Activated CD8-positive, alpha-beta memory T cell treated with anti-CD3 and anti-CD28 coated beads, Interleukin-2, amount 50 U/mL, for 48 hours (primary cell): ENCODE data around the gene PTPRN2.
"Not testable (repeated sequence)": the region's sequence is repeated elsewhere in the genome, so short reads cannot be mapped to it uniquely, and the experiment has no call there.

ENCODE experiments used
- DNase-seq: peaks from one replicate; pipeline ENCODE4 v3.0.0-alpha.2; 2020

Gene PTPRN2

GRCh38 chr7:158587162-158588084, at the start of gene PTPRN2:
Gene PTPRN2 (minus strand): TSS chr7:158587823.
- peak; percentile 85 for DNase-seq

GRCh38 chr7:158633055-158633956, 45.7 kb upstream of the PTPRN2 start:
- no peak for DNase-seq

GRCh38 chr7:158631574-158632195, 44.1 kb upstream of the PTPRN2 start:
- no peak for DNase-seq

DNA sequence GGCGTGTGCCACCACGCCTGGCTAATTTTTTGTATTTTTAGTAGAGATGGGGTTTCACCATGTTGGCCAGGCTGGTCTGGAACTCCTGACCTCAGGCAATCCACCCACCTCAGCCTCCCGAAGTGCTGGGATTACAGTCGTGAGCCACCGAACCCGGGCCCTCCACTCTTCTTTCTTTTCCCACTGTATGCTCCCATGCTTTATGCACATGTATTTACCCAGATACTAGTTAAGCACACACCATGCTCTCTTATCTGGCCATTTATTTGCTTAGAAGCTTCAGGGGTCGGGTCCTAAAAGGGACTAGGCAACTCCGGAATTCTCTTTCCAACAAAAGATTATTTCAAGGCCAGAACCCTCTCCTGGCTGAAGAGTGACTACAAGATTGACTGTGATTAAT, 38.7 kb upstream of the PTPRN2 start:
- not testable (repeated sequence) for DNase-seq

DNA sequence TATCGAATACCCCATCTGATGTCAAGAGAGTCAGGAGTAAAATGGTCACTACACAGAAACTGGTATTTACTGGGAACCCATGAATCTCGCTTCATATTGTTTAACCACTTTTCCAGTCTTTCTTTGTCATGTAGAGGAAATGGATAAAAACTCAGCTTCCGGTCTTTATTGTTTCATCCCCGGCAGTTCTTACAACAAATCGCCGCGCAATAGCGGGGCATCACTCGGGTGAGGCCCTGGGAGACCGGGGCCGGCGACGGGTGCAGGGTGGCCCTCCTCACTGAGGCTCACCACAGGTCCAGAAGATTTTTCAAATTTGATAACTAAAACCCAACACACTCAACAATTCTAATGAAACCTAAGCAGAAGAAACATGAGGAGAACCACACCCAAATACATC, 35.6 kb upstream of the PTPRN2 start:
- no peak for DNase-seq

- no peak for DNase-seq
Observed at GRCh38 chr7:158620839-158621441, 33.3 kb upstream of the PTPRN2 start.

DNA sequence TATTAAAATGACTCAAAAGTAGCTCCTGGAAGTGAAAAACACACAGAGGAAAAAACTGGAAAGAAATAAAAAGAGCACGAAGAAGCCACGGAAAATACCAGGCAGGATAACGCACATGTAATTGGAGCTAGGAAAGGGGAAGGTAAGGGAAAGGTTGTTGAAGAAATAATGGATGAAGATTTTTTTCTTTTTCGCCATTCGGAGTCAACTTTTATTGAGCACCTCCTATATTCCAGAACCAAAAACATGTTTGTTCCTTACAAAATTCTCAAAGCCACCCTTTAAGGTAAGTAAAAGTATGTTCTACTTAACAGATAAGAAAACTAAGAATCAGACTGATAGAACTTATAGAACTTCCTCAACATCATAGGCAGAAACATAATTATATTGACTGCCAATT, 32.8 kb upstream of the PTPRN2 start:
- no peak for DNase-seq

GRCh38 chr7:158618745-158619140, 31.1 kb upstream of the PTPRN2 start:
- no peak for DNase-seq

GRCh38 chr7:158617737-158618128, 30.1 kb upstream of the PTPRN2 start:
- peak; percentile 36 for DNase-seq

DNA sequence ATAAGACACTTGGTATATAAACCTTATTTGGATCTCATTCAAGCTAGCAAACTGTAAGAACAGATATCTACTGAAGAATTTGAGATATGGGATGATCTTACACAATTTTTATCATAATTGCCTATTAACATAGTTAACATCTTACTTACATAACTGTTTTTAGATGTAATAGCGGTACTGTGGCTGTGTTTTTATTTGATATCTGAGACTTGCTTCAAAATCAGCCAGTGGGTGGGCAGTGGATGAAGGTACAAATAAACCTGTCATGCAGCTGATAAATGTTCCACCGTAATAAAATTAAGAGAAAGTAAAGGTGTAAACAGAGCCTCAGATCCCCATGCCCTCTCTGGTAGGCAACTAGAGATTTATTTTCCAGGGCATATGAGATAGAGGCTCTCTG, 28.4 kb upstream of the PTPRN2 start:
- DNase-seq, result no peak

- no peak for DNase-seq
Observed at GRCh38 chr7:158614700-158615099, 27.1 kb upstream of the PTPRN2 start.

- DNase-seq, result no peak
Observed at GRCh38 chr7:158613481-158613880, 25.9 kb upstream of the PTPRN2 start.

DNA sequence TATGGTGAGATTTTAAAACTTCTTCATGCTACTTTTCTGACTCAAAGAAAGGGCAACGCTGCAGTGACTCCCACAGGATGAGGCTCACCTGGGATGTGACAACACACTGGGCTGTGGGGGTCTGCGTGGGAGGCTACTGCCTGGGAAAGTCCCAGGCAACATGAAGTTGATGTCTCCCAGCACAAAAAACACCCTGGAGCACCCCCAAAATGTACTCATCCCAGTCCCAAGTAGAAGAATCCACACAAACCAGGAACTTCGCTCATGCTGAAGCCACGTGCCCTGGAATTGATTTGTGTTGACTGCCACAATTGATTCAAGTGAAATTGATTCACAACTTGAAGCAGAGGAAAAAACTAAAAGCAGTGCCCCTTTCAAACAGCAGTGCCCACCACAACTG, 24.9 kb upstream of the PTPRN2 start:
- peak; percentile 34 for DNase-seq

- peak; percentile 33 for DNase-seq
Observed at GRCh38 chr7:158611541-158611940, 23.9 kb upstream of the PTPRN2 start.

- DNase-seq, result peak; percentile 40
Observed at GRCh38 chr7:158609313-158609974, 21.8 kb upstream of the PTPRN2 start.

DNA sequence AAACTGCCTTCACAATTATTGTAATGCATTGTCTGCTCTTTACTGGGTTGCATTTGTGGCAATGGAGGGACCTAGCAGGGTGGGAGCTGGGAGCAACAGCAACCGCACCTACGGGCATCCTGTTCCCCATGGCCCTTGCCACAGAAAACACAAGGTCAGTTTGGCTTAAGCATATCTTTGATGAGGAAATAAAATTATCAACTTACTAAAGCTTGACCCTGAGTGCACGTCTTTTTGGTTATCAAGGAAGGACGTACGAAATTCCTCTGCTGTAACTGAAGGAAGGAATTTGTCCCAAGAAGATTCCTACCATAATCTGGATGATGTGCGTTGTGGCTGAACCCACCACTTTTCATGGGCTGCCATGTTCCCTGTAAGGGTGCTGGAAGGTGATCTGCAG, 19.9 kb upstream of the PTPRN2 start:
- DNase-seq, result no peak

DNA sequence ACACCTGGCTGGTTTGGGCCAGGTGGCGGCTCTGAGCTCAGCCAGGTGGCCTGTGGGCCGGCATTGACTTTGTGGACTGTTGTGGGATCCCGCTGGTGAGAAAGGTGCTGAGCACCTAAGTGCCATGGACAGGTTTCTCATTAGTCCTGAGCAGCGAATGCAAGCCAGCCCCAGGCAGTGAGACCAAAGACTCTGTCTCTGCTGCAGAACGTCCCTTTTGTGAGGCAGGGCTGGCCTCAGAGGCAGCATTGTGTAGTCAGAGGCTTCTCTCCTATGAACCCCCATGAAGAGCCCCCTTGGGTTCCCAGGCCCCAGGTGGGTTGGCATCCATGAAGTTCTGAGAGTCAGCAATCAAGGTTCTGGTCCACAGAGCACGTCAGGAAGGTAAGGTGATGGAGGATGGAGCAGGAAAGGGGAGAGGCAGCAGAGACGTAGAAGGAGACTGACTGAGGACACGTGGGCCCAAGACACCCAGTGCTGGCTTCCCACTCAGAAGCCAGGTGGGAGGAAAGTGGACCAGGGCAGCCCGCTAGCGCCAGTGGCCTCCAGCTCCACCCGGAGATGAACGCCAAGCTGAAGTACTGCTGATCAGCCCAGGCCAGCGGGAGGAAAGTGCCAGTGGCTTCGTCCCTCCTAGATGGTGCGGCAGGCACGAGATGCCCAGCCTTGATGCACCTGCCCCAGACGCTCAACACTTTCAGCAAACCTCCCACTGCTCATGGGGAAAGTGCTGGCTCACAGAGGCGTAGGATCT, 19.2 kb upstream of the PTPRN2 start:
- DNase-seq, result peak; percentile 41

DNA sequence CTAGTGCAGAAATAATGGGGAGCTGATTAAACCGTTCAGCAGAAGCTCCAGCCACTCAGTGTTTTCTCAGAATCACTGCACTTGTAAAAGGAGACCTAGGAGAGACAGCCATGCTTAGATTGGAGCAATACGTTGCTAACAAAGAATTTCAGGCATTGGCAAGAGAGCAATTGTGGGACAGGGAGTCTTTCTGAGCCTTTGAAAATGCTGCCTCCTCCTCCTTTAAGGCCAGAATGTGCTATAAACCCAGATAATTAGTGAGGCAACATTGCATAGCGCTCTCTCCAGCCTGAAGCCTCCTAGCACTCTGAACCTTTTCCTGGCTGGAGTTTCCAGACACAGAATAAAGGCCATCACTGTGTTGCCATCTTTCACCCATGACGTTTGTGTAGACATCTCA, 18.5 kb upstream of the PTPRN2 start:
- DNase-seq, result no peak

DNA sequence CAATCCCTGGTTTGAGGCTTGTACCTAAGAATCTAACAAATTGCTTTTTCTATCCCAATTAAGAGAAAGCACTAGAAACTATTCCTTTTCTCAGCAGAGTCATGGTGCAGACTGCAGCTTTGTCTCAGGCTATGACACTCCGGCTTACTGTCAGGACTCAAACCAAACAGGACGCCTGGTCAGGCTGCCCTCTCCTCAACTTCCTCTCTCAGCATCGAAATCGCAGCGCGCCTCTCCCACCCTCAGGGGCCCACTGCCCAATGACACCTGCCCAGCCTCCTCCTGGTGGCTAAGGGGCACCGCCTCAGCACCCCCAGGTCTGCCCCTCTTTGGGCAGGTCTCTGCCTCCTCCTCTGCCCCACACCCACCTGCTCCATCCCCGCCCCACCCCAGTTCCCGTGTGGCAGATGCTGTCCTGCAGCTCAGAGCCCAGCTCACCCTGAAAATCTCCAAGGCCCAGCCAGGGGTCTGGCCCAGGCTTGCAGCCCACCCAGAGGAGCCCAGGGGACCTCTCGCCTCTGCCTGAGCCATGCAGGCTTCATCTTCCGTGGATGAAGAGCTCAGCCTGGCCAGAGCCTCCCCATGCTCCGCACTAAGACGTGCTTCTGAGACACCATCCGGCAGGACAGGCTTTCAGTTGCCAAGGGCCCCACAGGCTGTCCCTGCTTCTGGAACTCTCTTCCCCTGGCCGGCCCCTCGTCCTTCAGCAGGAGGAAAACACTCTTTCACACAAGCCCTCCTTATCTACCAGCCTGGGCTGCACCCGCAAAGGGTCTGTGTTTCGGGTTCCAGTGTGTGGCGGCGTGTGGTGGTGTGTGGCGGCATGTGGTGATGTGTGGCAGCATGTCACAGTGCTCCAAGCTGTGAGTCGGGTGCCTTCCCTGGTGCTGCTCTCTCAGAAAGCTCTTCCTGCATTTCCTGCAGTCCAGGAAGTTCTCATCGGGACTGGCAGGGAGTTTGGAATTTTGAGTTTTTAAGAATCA, 16.4 kb upstream of the PTPRN2 start:
- DNase-seq, result no peak
